NCI-H2029 (cell line): ENCODE data around the gene IL1R1.
"Not testable (repeated sequence)": the region's sequence is repeated elsewhere in the genome, so short reads cannot be mapped to it uniquely, and the experiment has no call there.

ENCODE experiments used
- DNase-seq: peaks from one replicate; lab custom pipeline; 2025; lab: John Stamatoyannopoulos, UW

IL1R1 gene

GRCh38 chr2:102111823-102112222 lies 30.7 kb upstream of the IL1R1 start:
- no peak for DNase-seq

GRCh38 chr2:102112271-102112670 lies 30.3 kb upstream of the IL1R1 start:
- DNase-seq, result no peak

- no peak for DNase-seq
These were observed 29.6 kb upstream of the IL1R1 start for GRCh38 chr2:102112692-102113665.

- DNase-seq, result no peak
These were observed 28.2 kb upstream of the IL1R1 start for GRCh38 chr2:102114290-102114721.

- no peak for DNase-seq
These were observed 27.6 kb upstream of the IL1R1 start for GRCh38 chr2:102114851-102115497.

GRCh38 chr2:102116630-102117471 lies 25.7 kb upstream of the IL1R1 start:
- DNase-seq, result no peak

GRCh38 chr2:102117472-102117858 lies 25.1 kb upstream of the IL1R1 start:
- DNase-seq, result no peak

- DNase-seq, result no peak
These were observed 23.3 kb upstream of the IL1R1 start for GRCh38 chr2:102119255-102119654.

- DNase-seq, result no peak
These were observed 22.3 kb upstream of the IL1R1 start for GRCh38 chr2:102120261-102120660.

GRCh38 chr2:102120701-102121159 lies 21.8 kb upstream of the IL1R1 start:
- peak; percentile 78 for DNase-seq

GRCh38 chr2:102122115-102122514 lies 20.4 kb upstream of the IL1R1 start:
- no peak for DNase-seq

- DNase-seq, result no peak
These were observed 19.6 kb upstream of the IL1R1 start for GRCh38 chr2:102122909-102123308.

GRCh38 chr2:102124421-102124820 lies 18.1 kb upstream of the IL1R1 start:
- DNase-seq, result not testable (repeated sequence)

- no peak for DNase-seq
These were observed 16.4 kb upstream of the IL1R1 start for GRCh38 chr2:102126169-102126568.

- no peak for DNase-seq
These were observed 15.9 kb upstream of the IL1R1 start for GRCh38 chr2:102126660-102127059.

- no peak for DNase-seq
These were observed 13.5 kb upstream of the IL1R1 start for GRCh38 chr2:102129082-102129481.

GRCh38 chr2:102129951-102130646 lies 12.4 kb upstream of the IL1R1 start:
- DNase-seq, result no peak

GRCh38 chr2:102130647-102130991 lies 11.9 kb upstream of the IL1R1 start:
- no peak for DNase-seq

- DNase-seq, result no peak
These were observed 11.0 kb upstream of the IL1R1 start for GRCh38 chr2:102131564-102131963.

GRCh38 chr2:102137138-102137537 lies 5.4 kb upstream of the IL1R1 start:
- DNase-seq, result no peak

- no peak for DNase-seq
These were observed 4.2 kb upstream of the IL1R1 start for GRCh38 chr2:102138331-102138730.

GRCh38 chr2:102139851-102140250 lies 2.7 kb upstream of the IL1R1 start:
- DNase-seq, result no peak
